Ovary (tissue), 9 donors: ENCODE data around the gene GNB5. TPM values are rescaled to one million over a fixed set of nuclear protein-coding genes. Genes with fewer than 3 reads are reported as not detected.
"Not testable (repeated sequence)": the region's sequence is repeated elsewhere in the genome, so short reads cannot be mapped to it uniquely, and the experiment has no call there.

Experiments
- DNase-seq, 5 donors: peaks; one replicate each; pipeline ENCODE4 v3.0.0-alpha.2; 2019 to 2020
- H3K27ac ChIP-seq, 2 donors: fragments of 200-600 bp; one replicate each; pipeline versions ENCODE4 v1.5.1 to v1.8.0; 2019 to 2022
- H3K27me3 ChIP-seq: fragments of 200-600 bp; one replicate; pipeline ENCODE4 v1.8.0; 2022
- H3K36me3 ChIP-seq: fragments of 200-600 bp; sonication (generic); one replicate; pipeline ENCODE4 v1.5.1; 2019
- H3K4me1 ChIP-seq: one replicate; pipeline ENCODE4 v1.8.1; 2013; ENCODE audit warnings: mild to moderate bottlenecking, moderate library complexity; ENCODE audit not compliant: insufficient read depth
- H3K4me3 ChIP-seq: fragments of 200-600 bp; sonication (generic); one replicate; pipeline ENCODE4 v1.5.1; 2017
- H3K9me3 ChIP-seq, 2 donors: fragments of 200-600 bp in 1 of 2; sonication (generic) in 1 of 2; one replicate each; pipeline versions ENCODE4 v1.5.1 to v1.8.1; 2013 to 2019; ENCODE audit warnings: mild to moderate bottlenecking in 1 of 2, moderate library complexity in 1 of 2
- CTCF ChIP-seq, 3 donors: fragments of 450-650 bp in 2 of 3; fragments of 200-600 bp in 1 of 3; IDR thresholded peaks; one replicate each; pipeline versions ENCODE4 v1.5.1 to v1.8.0; 2016 to 2022; ENCODE audit warnings: antibody characterized with exemption in 3 of 3, mild to moderate bottlenecking in 1 of 3
- EP300 ChIP-seq: sonication (generic); formaldehyde crosslinking; IDR thresholded peaks from one replicate; pipeline ENCODE4 v1.6.1; 2017; ENCODE audit warnings: antibody characterized with exemption
- POLR2A ChIP-seq: fragments of 450-650 bp; IDR thresholded peaks from one replicate; pipeline ENCODE4 v1.6.1; 2017; ENCODE audit warnings: antibody characterized with exemption, mild to moderate bottlenecking, moderate library complexity
- WGBS, 3 donors: extraction: QIAGEN DNeasy Blood & Tissue Kit in 1 of 3; methylation state at CpG; one replicate each; pipeline versions ENCODE4 v1.1.5 to v1.1.7; 2013 to 2017; 5-methylcytosine and 5-hydroxymethylcytosine counted together
- intact Hi-C, 4 donors: fragments of 100-400 bp; cut with DNase I; formaldehyde crosslinking; loops; one replicate each; pipeline versions ENCODE4 v1.11.0 to v1.15.1; 2022 to 2023
- polyA plus RNA-seq, 2 donors: library from polyadenylated mRNA; stranded (reverse); fragments of 200-250 nt in 1 of 2; fragments of 350-450 nt in 1 of 2; fragmentation: Illumina TruSeq in 1 of 2; extraction: RNeasy Lipid Tissue Mini Kit (QIAGEN cat#74804) in 1 of 2; gene quantifications; one replicate each; pipeline ENCODE4 v1.2.3, GENCODE V29; 2013 to 2014
- total RNA-seq, 7 donors: library from RNA; depleted of rRNA in 2 of 7; stranded (reverse); fragments of >200 nt in 2 of 7; fragmentation: NEBNext Ultra II Directional in 3 of 7; extraction: Animal tissue kit (Norgen Biotek cat#: 25700) in 3 of 7; gene quantifications; one replicate each; pipeline versions ENCODE4 v1.1.0 to v1.2.4, GENCODE V29; 2016 to 2023
- donor health status: DM: no; HTN: no; CAD: no; lungs with moderate emphysema.
- donor health status: DM: no; HTN: no; CAD: no.
- donor health status: Bipolar disorder and iron deficiency.
- donor health status: DM: yes; HTN: yes; CAD: no.
- donor health status: DM: no; HTN: no; CAD: no.
- donor health status: DM: yes; HTN: yes; CAD: no.

The GNB5 gene
- total and polyA plus RNA-seq, 9 donors = 49.2 to 101 (median 64.8) TPM

GRCh38 chr15:52171386-52171785, 19.8 kb downstream of the GNB5 start:
- no peak for DNase-seq
- intact Hi-C loops = no loop called here
- TF ChIP-seq EP300 (no peak), POLR2A (no peak), CTCF (IDR thresholded peaks at IDR 0.05) (no peak)

GRCh38 chr15:52170199-52170598, 21.0 kb downstream of the GNB5 start:
- H3K27me3 ChIP-seq, H3K4me3 ChIP-seq, DNase-seq, H3K9me3 ChIP-seq, H3K36me3 ChIP-seq, H3K4me1 ChIP-seq, H3K27ac ChIP-seq, intact Hi-C loops: not testable (repeated sequence)
- 91 to 98% (median 95%) methylated on average over 3 of the region's 3 CpGs for WGBS, 3 donors

More at GRCh38 chr15:52171386-52171785, 19.8 kb downstream of the GNB5 start:
- Histone ChIP-seq H3K27me3 (no peaks in the 10 kb centered on the region), H3K27ac (peak overlapping the region in 1 of 2 donors; percentile 20), H3K9me3 (no peaks in the 10 kb centered on the region), H3K36me3 (no peaks in the 10 kb centered on the region), H3K4me1 (no peaks in the 10 kb centered on the region), H3K4me3 (no peak overlapping the region)
- WGBS, 3 donors = 4 to 5% (median 4%) methylated on average over 4 of the region's 4 CpGs

DNA sequence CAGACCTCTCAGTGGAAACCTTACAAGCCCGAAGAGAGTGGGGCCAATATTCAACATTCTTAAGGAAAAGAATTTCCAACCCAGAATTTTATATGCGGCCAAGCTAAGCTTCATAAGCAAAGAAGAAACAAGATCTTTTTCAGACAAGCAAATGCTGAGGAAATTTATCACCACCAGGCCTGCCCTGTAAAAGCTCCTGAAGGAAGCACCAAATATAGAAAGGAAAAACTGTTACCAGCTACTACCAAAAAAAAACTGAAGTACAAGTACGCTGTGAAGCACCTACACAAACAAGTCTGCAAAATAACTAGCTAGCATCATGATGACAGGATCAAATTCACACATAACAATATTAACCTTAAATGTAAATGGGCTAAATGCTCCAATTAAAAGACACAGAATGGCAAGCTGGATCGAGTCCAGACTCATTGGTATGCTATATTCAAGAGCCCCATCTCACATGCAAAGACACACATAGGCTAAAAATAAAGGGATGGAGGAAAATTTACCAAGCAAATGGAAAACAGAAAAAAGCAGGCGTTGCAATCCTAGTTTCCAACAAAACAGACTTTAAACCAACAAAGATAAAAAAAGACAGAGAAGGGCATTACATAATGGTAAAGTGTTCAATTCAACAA, 25.6 kb downstream of the GNB5 start:
- H3K9me3 ChIP-seq, H3K36me3 ChIP-seq, DNase-seq, H3K27ac ChIP-seq, H3K4me1 ChIP-seq, H3K4me3 ChIP-seq, H3K27me3 ChIP-seq, intact Hi-C loops: not testable (repeated sequence)
- WGBS, 3 donors = 88 to 92% (median 88%) methylated on average over 5 of the region's 5 CpGs

GRCh38 chr15:52164631-52165265, 26.4 kb downstream of the GNB5 start:
- intact Hi-C loops = no loop called here
- no peaks in the 10 kb centered on the region for H3K27me3 ChIP-seq
- H3K4me3 ChIP-seq = no peak overlapping the region
- WGBS, 3 donors = 93 to 96% (median 95%) methylated on average over 2 of the region's 2 CpGs
- no peak overlapping the region for H3K27ac ChIP-seq
- DNase-seq = no peak
- no peaks in the 10 kb centered on the region for H3K9me3 ChIP-seq
- no peaks in the 10 kb centered on the region for H3K36me3 ChIP-seq
- H3K4me1 ChIP-seq = peaks cover 6% of the 10 kb centered on the region
- TF ChIP-seq CTCF (IDR thresholded peaks at IDR 0.05) (no peak), EP300 (no peak), POLR2A (no peak)

DNA sequence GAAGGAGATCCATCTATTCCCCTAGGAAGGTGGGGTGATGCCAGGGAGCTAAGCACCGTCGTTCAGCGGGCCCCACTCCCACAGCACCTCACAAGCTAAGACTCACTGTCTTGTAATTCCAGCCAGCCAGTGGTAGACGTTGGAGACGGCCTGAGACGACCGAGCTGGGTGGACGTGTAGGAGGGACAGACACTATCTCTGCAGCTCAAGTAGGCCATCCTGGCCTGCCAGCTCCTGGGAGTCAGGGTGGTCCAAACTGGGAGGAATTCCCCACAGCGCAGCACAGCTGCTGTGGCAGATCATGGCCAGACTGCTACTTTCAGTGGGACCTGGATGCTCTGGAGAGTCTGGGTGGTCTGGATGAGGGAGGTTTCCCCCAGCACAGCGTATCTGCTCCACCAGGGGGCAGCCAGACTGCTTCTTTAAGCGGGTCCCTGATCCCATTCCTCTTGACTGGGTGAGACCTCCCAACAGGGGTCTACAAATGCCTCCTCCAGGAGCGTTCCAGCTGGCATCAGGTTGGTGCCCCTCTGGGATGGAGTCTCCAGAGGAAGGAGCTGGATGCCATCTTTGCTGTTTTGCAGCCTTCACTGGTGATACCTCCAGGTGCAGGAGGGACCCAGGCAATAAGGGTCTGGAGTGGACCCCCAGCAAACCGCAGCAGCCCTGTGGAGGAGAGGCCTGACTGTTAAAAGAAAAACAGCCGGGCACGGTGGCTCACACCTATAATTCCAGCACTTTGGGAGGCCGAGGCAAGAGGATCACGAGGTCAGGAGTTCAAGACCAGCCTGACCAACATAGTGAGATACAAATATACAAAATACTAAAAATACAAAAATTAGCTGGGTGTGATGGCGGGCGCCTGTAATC, 27.6 kb downstream of the GNB5 start:
- peaks cover 6% of the 10 kb centered on the region for H3K4me1 ChIP-seq
- no peaks in the 10 kb centered on the region for H3K27me3 ChIP-seq
- no peak for TF ChIP-seq EP300
- TF ChIP-seq POLR2A = no peak
- no peak for TF ChIP-seq CTCF (IDR thresholded peaks at IDR 0.05)
- intact Hi-C loops = no loop called here
- H3K36me3 ChIP-seq = no peaks in the 10 kb centered on the region
- no peak for DNase-seq
- 59 to 71% (median 61%) methylated on average over 17 to 19 of the region's 19 CpGs for WGBS, 3 donors
- H3K27ac ChIP-seq = no peak overlapping the region
- no peaks in the 10 kb centered on the region for H3K9me3 ChIP-seq
- H3K4me3 ChIP-seq = no peak overlapping the region
